Trophoblast cell (in vitro differentiated cells and primary cell): ENCODE results near the gene DHRSX.
"Not testable (repeated sequence)": the region's sequence is repeated elsewhere in the genome, so short reads cannot be mapped to it uniquely, and the experiment has no call there.

ENCODE experiments used
- DNase-seq, 2 donors: peaks; one replicate each; pipeline ENCODE4 v3.0.0-alpha.2; 2016
- H2AFZ ChIP-seq: 2 replicates; pipeline ENCODE4 v1.6.1; 2013; ENCODE audit warnings: low read length, moderate library complexity, mild to moderate bottlenecking; ENCODE audit not compliant: insufficient read depth, poor library complexity
- H2AK5ac ChIP-seq: 2 replicates; pipeline ENCODE4 v1.6.1; 2013; ENCODE audit warnings: mild to moderate bottlenecking, low read length
- H2BK120ac ChIP-seq: 2 replicates; pipeline ENCODE4 v1.6.1; 2013; ENCODE audit warnings: low read length, mild to moderate bottlenecking, moderate library complexity; ENCODE audit not compliant: insufficient read depth, poor library complexity
- H2BK12ac ChIP-seq: 2 replicates; pipeline ENCODE4 v1.6.1; 2013; ENCODE audit warnings: mild to moderate bottlenecking, low read length, moderate library complexity
- H2BK5ac ChIP-seq: 2 replicates; pipeline ENCODE4 v1.6.1; 2013; ENCODE audit warnings: low read length, low read depth, moderate library complexity, mild to moderate bottlenecking; ENCODE audit not compliant: poor library complexity
- H3K14ac ChIP-seq: 2 replicates; pipeline ENCODE4 v1.6.1; 2013; ENCODE audit warnings: mild to moderate bottlenecking, low read length
- H3K18ac ChIP-seq: 2 replicates; pipeline ENCODE4 v1.6.1; 2013; ENCODE audit warnings: mild to moderate bottlenecking, low read length
- H3K23ac ChIP-seq: 2 replicates; pipeline ENCODE4 v1.6.1; 2013; ENCODE audit warnings: low read length
- H3K27ac ChIP-seq: 2 replicates; pipeline ENCODE4 v1.5.1; 2013; ENCODE audit warnings: low read depth, mild to moderate bottlenecking, inconsistent platforms, low read length, moderate library complexity
- H3K27me3 ChIP-seq: 2 replicates; pipeline ENCODE4 v1.6.1; 2013; ENCODE audit warnings: inconsistent platforms, mild to moderate bottlenecking, low read length, moderate library complexity; ENCODE audit not compliant: insufficient read depth
- H3K36me3 ChIP-seq, 2 experiments: 1 replicate in 1 of 2; 2 replicates in 1 of 2; pipeline ENCODE4 v1.6.1; 2013; ENCODE audit warnings: low read length in 2 of 2, mild to moderate bottlenecking in 2 of 2, moderate library complexity in 1 of 2; ENCODE audit not compliant: insufficient read depth in 2 of 2, control insufficient read depth in 1 of 2
- H3K4ac ChIP-seq: 2 replicates; pipeline ENCODE4 v1.6.1; 2013; ENCODE audit warnings: low read depth, mild to moderate bottlenecking, low read length, moderate library complexity
- H3K4me1 ChIP-seq, 2 experiments: 1 replicate in 1 of 2; 2 replicates in 1 of 2; pipeline ENCODE4 v1.6.1; 2013; ENCODE audit warnings: low read length in 2 of 2, mild to moderate bottlenecking in 2 of 2, moderate library complexity in 1 of 2; ENCODE audit not compliant: insufficient read depth in 2 of 2, control insufficient read depth in 1 of 2
- H3K4me2 ChIP-seq: 2 replicates; pipeline ENCODE4 v1.6.1; 2013; ENCODE audit warnings: inconsistent platforms, mild to moderate bottlenecking, low read length, moderate library complexity
- H3K4me3 ChIP-seq: 2 replicates; pipeline ENCODE4 v1.5.1; 2013; ENCODE audit warnings: mild to moderate bottlenecking, low read depth, low read length, inconsistent platforms
- H3K79me1 ChIP-seq: one replicate; pipeline ENCODE4 v1.6.1; 2013; ENCODE audit warnings: low read length
- H3K79me2 ChIP-seq: 2 replicates; pipeline ENCODE4 v1.6.1; 2013; ENCODE audit warnings: low read length, mild to moderate bottlenecking; ENCODE audit not compliant: control insufficient read depth, insufficient read depth, poor library complexity
- H3K9ac ChIP-seq: 2 replicates; pipeline ENCODE4 v1.6.1; 2013; ENCODE audit warnings: mild to moderate bottlenecking, low read length
- H3K9me3 ChIP-seq: 2 replicates; pipeline ENCODE4 v1.6.1; 2013; ENCODE audit warnings: low read depth, mild to moderate bottlenecking, control low read depth, inconsistent platforms, low read length; ENCODE audit not compliant: insufficient read depth
- H4K12ac ChIP-seq: 2 replicates; pipeline ENCODE4 v1.6.1; 2013; ENCODE audit warnings: low read depth, mild to moderate bottlenecking, low read length, moderate library complexity
- H4K8ac ChIP-seq: 2 replicates; pipeline ENCODE4 v1.6.1; 2013; ENCODE audit warnings: low read depth, mild to moderate bottlenecking, low read length, moderate library complexity
- H4K91ac ChIP-seq: one replicate; pipeline ENCODE4 v1.6.1; 2013; ENCODE audit warnings: low read depth, mild to moderate bottlenecking, low read length, moderate library complexity
- WGBS: extraction: QIAGEN DNeasy Blood & Tissue Kit; methylation state at CpG from one replicate; pipeline ENCODE4 v1.1.7; 2013; ENCODE audit warnings: missing lambda C conversion rate; ENCODE audit not compliant: insufficient read length, insufficient coverage; ENCODE audit errors: extremely low coverage; 5-methylcytosine and 5-hydroxymethylcytosine counted together

Gene DHRSX

DNA sequence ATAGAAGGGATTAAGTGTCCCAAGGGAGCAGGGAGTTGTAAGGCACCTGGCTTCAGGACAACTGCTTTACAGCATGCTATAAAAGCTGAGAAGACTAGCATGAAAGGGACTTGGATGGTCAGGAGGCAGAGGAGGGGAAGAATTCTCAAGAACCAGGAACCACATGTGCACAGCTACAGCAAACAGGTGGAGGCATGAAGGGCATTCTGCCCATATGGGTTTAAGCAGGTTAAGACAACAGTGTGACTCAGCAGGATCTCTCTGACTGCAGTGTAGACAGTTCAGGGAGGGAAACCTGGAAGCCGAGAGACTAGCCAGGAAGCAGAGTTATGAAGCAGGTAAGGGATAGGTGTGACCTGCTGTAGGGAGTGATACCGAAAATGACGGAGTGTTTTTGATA, 117.0 kb downstream of the DHRSX start:
- no CpG with 5 or more reads among the region's 3 CpGs for WGBS
- no peak overlapping the region for H3K4me2 ChIP-seq

GRCh38 chrX:2383144-2383543, 117.6 kb downstream of the DHRSX start:
- Histone ChIP-seq H3K9ac (no peak overlapping the region), H3K4ac (no peak overlapping the region), H3K18ac (no peak overlapping the region), H2BK12ac (no peak overlapping the region), H3K27me3 (no peaks in the 10 kb centered on the region), H4K12ac (no peak overlapping the region), H2BK120ac (no peak overlapping the region), H3K9me3 (peaks cover 3% of the 10 kb centered on the region), H3K23ac (no peak overlapping the region), H4K8ac (no peak overlapping the region), H4K91ac (no peak overlapping the region), H3K14ac (no peak overlapping the region), H3K4me2 (no peak overlapping the region), H2BK5ac (no peak overlapping the region), H3K4me3 (no peak overlapping the region), H3K27ac (no peak overlapping the region), H2AFZ (no peak overlapping the region), H3K79me2 (no peaks in the 10 kb centered on the region), H3K4me1 (no peaks in the 10 kb centered on the region), H3K79me1 (no peaks in the 10 kb centered on the region), H2AK5ac (no peak overlapping the region), H3K36me3 (no peaks in the 10 kb centered on the region)
- no peak for DNase-seq
- WGBS: no CpG with 5 or more reads among the region's 1 CpG

More for the DNA sequence above, 117.0 kb downstream of the DHRSX start:
- Histone ChIP-seq H3K9me3 (peaks cover 3% of the 10 kb centered on the region), H2AK5ac (no peak overlapping the region), H3K4me1 (no peaks in the 10 kb centered on the region), H3K27ac (no peak overlapping the region), H3K79me1 (no peaks in the 10 kb centered on the region), H3K18ac (no peak overlapping the region), H2BK5ac (no peak overlapping the region), H3K79me2 (no peaks in the 10 kb centered on the region), H3K4ac (no peak overlapping the region), H3K27me3 (no peaks in the 10 kb centered on the region), H2AFZ (no peak overlapping the region), H3K14ac (no peak overlapping the region), H4K12ac (no peak overlapping the region), H2BK120ac (no peak overlapping the region), H3K36me3 (no peaks in the 10 kb centered on the region), H3K23ac (no peak overlapping the region), H4K8ac (no peak overlapping the region), H3K9ac (no peak overlapping the region), H2BK12ac (no peak overlapping the region), H4K91ac (no peak overlapping the region), H3K4me3 (no peak overlapping the region)
- DNase-seq: no peak

DNA sequence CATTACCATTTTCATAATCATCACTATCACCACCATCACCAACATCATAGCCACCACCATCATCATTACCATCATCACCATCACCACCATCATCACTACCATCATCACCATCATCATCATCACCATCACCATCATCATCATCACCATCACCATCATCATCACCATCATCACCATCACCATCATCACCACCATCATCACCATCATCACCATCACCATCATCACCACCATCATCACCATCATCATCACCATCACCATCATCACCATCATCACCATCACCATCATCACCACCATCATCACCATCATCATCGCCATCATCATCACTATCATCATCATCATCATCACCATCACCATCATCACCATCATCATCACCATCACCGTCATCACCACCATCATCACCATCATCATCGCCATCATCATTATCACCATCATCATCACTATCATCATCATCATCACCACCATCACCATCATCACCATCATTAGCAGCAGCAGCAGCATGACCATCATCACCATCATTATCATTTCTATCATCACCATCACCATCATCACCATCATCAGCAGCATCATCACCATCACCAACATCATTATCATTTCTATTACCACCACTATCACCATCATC, 118.2 kb downstream of the DHRSX start:
- H3K79me1 ChIP-seq, H3K4me2 ChIP-seq, DNase-seq, H2AK5ac ChIP-seq, H3K9ac ChIP-seq, H3K9me3 ChIP-seq, H3K36me3 ChIP-seq, H2BK120ac ChIP-seq, H2BK5ac ChIP-seq, H2AFZ ChIP-seq, H3K4me3 ChIP-seq, H4K12ac ChIP-seq, H2BK12ac ChIP-seq, H4K91ac ChIP-seq, H3K14ac ChIP-seq, H3K4me1 ChIP-seq, H3K79me2 ChIP-seq, H4K8ac ChIP-seq, H3K4ac ChIP-seq, H3K27me3 ChIP-seq, H3K23ac ChIP-seq, H3K18ac ChIP-seq, H3K27ac ChIP-seq: not testable (repeated sequence)
- WGBS: no CpG with 5 or more reads among the region's 3 CpGs

DNA sequence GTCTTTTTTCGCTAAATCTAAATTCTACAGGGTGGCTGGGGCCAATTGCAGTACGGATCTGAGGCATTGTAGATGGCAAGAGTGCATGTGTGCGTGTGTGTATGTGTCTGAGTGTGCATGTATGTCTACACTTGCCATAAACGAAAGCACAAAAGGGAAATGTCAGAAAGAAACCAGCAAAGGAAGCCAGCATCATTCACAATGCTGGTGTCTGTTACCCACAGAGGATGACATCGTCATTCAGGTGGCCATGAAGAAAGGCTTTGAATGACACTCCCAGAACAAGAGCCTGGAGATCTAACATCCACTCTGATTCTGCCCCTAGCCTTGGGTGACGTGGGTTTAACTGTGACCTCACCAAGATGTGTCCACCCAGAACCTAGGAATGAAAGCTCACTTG, 124.6 kb downstream of the DHRSX start:
- Histone ChIP-seq H2BK12ac (no peak overlapping the region), H3K79me2 (no peaks in the 10 kb centered on the region), H3K4me3 (no peak overlapping the region), H3K4me1 (no peaks in the 10 kb centered on the region), H3K9ac (no peak overlapping the region), H2AFZ (no peak overlapping the region), H3K79me1 (no peaks in the 10 kb centered on the region), H3K4me2 (no peak overlapping the region), H3K14ac (no peak overlapping the region), H3K36me3 (no peaks in the 10 kb centered on the region), H2BK120ac (no peak overlapping the region), H3K27ac (no peak overlapping the region), H4K91ac (no peak overlapping the region), H4K8ac (no peak overlapping the region), H3K9me3 (peaks cover 3% of the 10 kb centered on the region), H4K12ac (no peak overlapping the region), H3K27me3 (no peaks in the 10 kb centered on the region), H3K4ac (no peak overlapping the region), H3K18ac (no peak overlapping the region), H2BK5ac (no peak overlapping the region), H2AK5ac (no peak overlapping the region), H3K23ac (no peak overlapping the region)
- no CpG with 5 or more reads among the region's 6 CpGs for WGBS
- DNase-seq: no peak
